Caki2 (cell line): ENCODE data around the gene LIMS4. TPM values are rescaled to one million over a fixed set of nuclear protein-coding genes. Genes with fewer than 3 reads are reported as not detected.
"Not testable (repeated sequence)": the region's sequence is repeated elsewhere in the genome, so short reads cannot be mapped to it uniquely, and the experiment has no call there.

Experiments
- DNase-seq: peaks from one replicate; pipeline ENCODE4 v3.0.0-alpha.2; 2015; ENCODE audit warnings: low read depth
- in situ Hi-C: cut with HindIII; loops from 2 replicates; pipeline ENCODE4 v1.10.0; 2016; ENCODE audit warnings: low sequenced_read_pairs, low pct_unique_long_range_greater_than_20kb, mixed read lengths
- total RNA-seq: library from RNA; depleted of rRNA; stranded (reverse); fragments of >200 nt; shearing (Covaris generic); gene quantifications from 2 replicates; pipeline ENCODE4 v1.2.3, GENCODE V29; 2014; ENCODE audit warnings: low replicate concordance; rRNA removed

LIMS4 gene, protein sequence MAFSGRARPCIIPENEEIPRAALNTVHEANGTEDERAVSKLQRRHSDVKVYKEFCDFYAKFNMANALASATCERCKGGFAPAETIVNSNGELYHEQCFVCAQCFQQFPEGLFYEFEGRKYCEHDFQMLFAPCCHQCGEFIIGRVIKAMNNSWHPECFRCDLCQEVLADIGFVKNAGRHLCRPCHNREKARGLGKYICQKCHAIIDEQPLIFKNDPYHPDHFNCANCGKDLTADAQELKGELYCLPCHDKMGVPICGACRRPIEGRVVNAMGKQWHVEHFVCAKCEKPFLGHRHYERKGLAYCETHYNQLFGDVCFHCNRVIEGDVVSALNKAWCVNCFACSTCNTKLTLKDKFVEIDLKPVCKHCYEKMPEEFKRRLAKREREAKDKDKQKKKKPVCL
- not detected in 2 replicates for total RNA-seq

DNA sequence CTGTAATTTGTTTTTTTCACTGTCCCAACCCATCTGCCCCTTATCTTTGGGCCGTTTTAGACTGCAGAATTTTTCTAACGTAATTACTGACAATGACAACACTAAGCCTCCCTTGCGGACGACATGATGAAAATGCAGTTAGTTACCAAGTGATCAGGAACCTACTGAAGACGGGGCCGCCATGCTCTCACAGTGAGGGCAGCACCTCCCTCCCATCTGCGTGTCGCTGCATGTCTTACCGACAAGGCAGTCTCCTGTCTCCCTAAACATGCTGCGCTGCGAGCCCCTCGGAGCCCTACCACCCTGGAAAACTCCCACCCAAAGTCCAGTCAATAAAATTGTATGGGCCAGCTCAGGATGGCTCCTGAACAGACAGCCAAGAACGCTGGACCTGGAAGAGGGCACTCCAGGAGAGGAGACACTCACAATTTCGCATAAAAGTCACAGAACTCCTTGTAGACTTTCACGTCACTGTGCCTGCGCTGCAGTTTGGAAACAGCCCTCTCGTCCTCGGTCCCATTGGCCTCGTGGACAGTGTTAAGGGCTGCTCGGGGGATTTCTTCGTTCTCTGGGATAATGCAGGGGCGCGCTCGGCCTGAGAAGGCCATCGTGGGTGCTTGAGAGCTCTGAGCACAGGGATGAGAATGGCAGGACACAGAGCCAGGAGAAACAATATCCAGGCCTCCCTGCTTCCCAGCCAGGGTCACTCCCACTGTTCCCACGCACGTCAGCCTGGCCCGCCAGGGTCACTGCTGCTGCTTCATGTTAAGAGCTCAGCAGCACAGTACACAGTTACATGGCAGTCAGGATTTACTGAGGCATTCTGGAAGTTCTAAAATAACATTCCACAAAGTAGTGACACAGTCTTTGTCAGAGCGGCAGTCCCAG lies at the start of gene LIMS4:
TSS of gene LIMS4 (minus strand) at position 646 of the 888 bp plus-strand sequence. CDS start at position 608, 38 bp downstream.
- in situ Hi-C loops, DNase-seq: not testable (repeated sequence)

- in situ Hi-C loops, DNase-seq: not testable (repeated sequence)
These were observed 27.2 kb upstream of the LIMS4 start for GRCh38 chr2:110499755-110500377.

DNA sequence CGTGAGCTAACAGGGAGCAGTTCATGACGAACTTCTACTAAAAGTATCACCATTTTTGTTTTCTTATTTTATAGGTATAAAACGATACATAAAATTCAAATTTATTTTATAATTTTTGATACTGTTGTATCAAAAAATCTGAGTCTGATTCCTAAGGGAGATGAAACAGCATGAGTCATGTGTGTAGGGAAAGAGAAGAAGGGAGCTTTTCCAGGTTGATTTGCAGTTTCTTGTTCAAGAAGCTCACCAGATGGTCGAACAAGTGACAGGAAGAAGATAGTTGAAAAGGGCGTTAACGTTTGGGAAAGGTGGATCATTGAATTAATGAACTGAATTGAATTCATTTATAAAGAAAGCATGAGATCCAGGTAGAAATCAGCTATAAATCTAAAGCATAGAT lies 23.4 kb upstream of the LIMS4 start:
- DNase-seq, in situ Hi-C loops: not testable (repeated sequence)

- DNase-seq, in situ Hi-C loops: not testable (repeated sequence)
These were observed 21.9 kb upstream of the LIMS4 start for GRCh38 chr2:110494488-110494887.

GRCh38 chr2:110488991-110489390 lies 16.4 kb upstream of the LIMS4 start:
- DNase-seq, in situ Hi-C loops: not testable (repeated sequence)

- in situ Hi-C loops, DNase-seq: not testable (repeated sequence)
These were observed 10.1 kb upstream of the LIMS4 start for GRCh38 chr2:110482697-110483096.

GRCh38 chr2:110481200-110481599 lies 8.6 kb upstream of the LIMS4 start:
- in situ Hi-C loops, DNase-seq: not testable (repeated sequence)

- DNase-seq, in situ Hi-C loops: not testable (repeated sequence)
These were observed 7.5 kb upstream of the LIMS4 start for GRCh38 chr2:110480084-110480483.

DNA sequence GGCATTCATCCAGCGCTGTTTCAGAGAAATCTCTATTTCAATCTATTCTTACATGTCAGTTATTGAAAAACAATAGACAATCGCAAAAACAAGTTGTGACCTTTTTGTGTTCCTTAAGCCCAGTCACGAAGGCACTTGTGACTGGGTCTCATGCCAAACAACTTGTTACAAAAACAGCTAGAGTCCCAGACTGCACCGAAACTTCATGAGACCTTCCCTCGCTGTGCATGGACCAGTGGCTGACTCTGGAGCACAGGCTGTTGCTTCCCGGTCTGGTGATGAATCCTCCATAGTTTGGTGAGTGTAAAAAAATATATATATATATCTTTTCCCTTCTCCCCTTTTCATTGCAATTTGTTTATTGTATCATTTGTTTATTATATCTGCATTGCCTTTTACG lies 4.8 kb upstream of the LIMS4 start:
- DNase-seq, in situ Hi-C loops: not testable (repeated sequence)

GRCh38 chr2:110476952-110477351 lies 4.3 kb upstream of the LIMS4 start:
- in situ Hi-C loops, DNase-seq: not testable (repeated sequence)

- in situ Hi-C loops, DNase-seq: not testable (repeated sequence)
These were observed 3.2 kb upstream of the LIMS4 start for GRCh38 chr2:110475627-110476359.

DNA sequence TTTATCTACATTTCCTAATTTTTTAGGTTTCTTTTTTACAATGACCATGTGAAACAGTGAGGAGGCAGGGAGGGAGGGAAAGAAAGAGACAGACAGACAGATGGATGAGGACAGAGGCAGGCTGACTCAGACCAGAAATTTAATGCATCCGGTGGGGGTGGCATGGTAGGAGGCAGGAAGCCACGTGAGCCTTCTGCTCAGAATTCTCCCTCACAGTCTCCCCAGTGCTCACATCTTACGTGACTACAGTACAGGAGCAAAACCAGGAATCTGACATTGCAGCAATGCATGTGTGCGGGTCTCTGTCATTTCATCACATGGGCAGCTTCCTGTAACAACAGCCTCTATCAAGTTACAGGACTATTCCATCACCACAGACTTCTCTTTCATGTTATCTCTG lies 2.3 kb upstream of the LIMS4 start:
- in situ Hi-C loops, DNase-seq: not testable (repeated sequence)

DNA sequence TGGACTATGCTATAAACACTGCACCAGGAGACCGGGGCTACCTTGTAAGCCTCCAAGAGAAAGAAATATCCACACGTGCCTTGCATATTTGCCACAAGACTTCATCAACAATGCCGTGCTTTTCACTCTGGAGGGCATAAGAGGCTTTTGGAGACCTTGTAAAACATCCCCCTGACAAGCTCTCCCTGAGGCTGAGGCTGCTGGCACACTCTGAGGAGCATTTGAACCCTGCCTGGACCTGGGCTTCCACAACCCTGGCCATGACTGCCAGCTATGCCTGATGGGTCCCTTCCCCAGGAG lies 393 bp upstream of the LIMS4 start:
- DNase-seq, in situ Hi-C loops: not testable (repeated sequence)

- DNase-seq, in situ Hi-C loops: not testable (repeated sequence)
These were observed 3.7 kb downstream of the LIMS4 start for GRCh38 chr2:110468921-110469320.

GRCh38 chr2:110465312-110465711 lies 7.3 kb downstream of the LIMS4 start:
- DNase-seq, in situ Hi-C loops: not testable (repeated sequence)

DNA sequence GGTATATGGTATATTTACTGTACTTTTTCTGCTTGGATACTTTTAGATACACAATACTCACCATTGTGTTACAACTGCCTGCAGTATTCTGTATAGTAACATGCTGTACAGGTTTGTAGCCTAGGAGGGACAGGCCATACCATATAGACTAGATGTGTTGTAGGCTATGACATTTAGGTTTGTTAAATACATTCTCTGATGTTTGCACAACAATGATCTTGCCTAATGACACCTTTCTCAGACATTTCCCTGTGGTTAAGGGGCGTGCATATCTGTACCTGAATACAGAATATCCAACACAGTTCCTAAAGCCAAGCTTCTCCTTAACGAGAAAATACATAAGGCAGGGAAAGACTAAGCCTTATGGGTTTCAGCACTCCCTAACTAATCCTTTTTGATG lies 10.2 kb downstream of the LIMS4 start:
- DNase-seq, in situ Hi-C loops: not testable (repeated sequence)

- DNase-seq, in situ Hi-C loops: not testable (repeated sequence)
These were observed 12.3 kb downstream of the LIMS4 start for GRCh38 chr2:110460318-110460717.

- DNase-seq, in situ Hi-C loops: not testable (repeated sequence)
These were observed 15.4 kb downstream of the LIMS4 start for GRCh38 chr2:110457214-110457590.
